Type B pancreatic cell (in vitro differentiated cells): ENCODE results near the gene SLC7A7. TPM values are rescaled to one million over a fixed set of nuclear protein-coding genes. Genes with fewer than 3 reads are reported as not detected.

Experiments
- DNase-seq: peaks from one replicate; pipeline ENCODE4 v3.0.0; 2021; ENCODE audit warnings: mixed read lengths; ENCODE audit not compliant: unreplicated experiment; ENCODE audit errors: extremely low spot score
- H3K27ac Mint-ChIP-seq: 2 replicates; pipeline ENCODE4 v1.8.0; 2021; ENCODE audit warnings: mild to moderate bottlenecking, mixed read lengths
- H3K27me3 Mint-ChIP-seq: 2 replicates; pipeline ENCODE4 v1.8.0; 2021; ENCODE audit warnings: mixed read lengths
- H3K36me3 Mint-ChIP-seq: 2 replicates; pipeline ENCODE4 v1.8.0; 2021; ENCODE audit warnings: mixed read lengths
- H3K4me1 Mint-ChIP-seq: one replicate; pipeline ENCODE4 v1.8.0; 2021; ENCODE audit warnings: mixed read lengths; ENCODE audit not compliant: unreplicated experiment
- H3K4me3 Mint-ChIP-seq: 2 replicates; pipeline ENCODE4 v1.8.0; 2021; ENCODE audit warnings: mild to moderate bottlenecking, mixed read lengths
- H3K9me3 Mint-ChIP-seq: 2 replicates; pipeline ENCODE4 v1.8.0; 2021; ENCODE audit warnings: mixed read lengths
- CTCF ChIP-seq: fragments of 200-600 bp; sonication (generic); conservative IDR thresholded peaks from 2 replicates; pipeline ENCODE4 v1.5.0; 2021; ENCODE audit warnings: antibody characterized with exemption, mild to moderate bottlenecking
- total RNA-seq: library from RNA; stranded (reverse); gene quantifications from 2 replicates; pipeline ENCODE4 v1.2.1, GENCODE V29; 2021; ENCODE audit warnings: low replicate concordance

The SLC7A7 gene
- total RNA-seq, 1 donor from 2014 or later = 9.7 TPM

- H3K4me3 Mint-ChIP-seq = no peak overlapping the region
- H3K9me3 Mint-ChIP-seq = no peaks in the 10 kb centered on the region
- no peaks in the 10 kb centered on the region for H3K36me3 Mint-ChIP-seq
- DNase-seq = no peak
- H3K4me1 Mint-ChIP-seq = no peaks in the 10 kb centered on the region
- no peak for TF ChIP-seq CTCF
- H3K27me3 Mint-ChIP-seq = peaks cover 15% of the 10 kb centered on the region
- no peak overlapping the region for H3K27ac Mint-ChIP-seq
These were observed 91.4 kb downstream of the SLC7A7 start for GRCh38 chr14:22723815-22724214.

Other genes starting within 250 kb of the SLC7A7 start
- gene DAD1, start 226.2 kb downstream of the SLC7A7 start, total RNA-seq = 191 and 228 TPM in 2 replicates
- gene ABHD4, start 217.1 kb downstream of the SLC7A7 start, total RNA-seq = 34.1 and 71.0 TPM in 2 replicates
- gene OR6J1, start 171.1 kb downstream of the SLC7A7 start, total RNA-seq = not detected in 2 replicates
- 137 and 160 TPM in 2 replicates for gene OXA1L, start 48.7 kb downstream of the SLC7A7 start, total RNA-seq
- 88.5 and 96.6 TPM in 2 replicates for gene MRPL52, start 14.5 kb upstream of the SLC7A7 start, total RNA-seq
- 115 and 137 TPM in 2 replicates for gene MMP14, start 21.1 kb upstream of the SLC7A7 start, total RNA-seq
- gene LRP10, start 56.3 kb upstream of the SLC7A7 start, total RNA-seq = 52.3 and 91.8 TPM in 2 replicates
- gene REM2, start 67.8 kb upstream of the SLC7A7 start, total RNA-seq = 1.4 and 2.0 TPM in 2 replicates
- gene RBM23, start 103.7 kb upstream of the SLC7A7 start, total RNA-seq = 91.5 and 102 TPM in 2 replicates
- 78.0 and 134 TPM in 2 replicates for gene PRMT5, start 113.9 kb upstream of the SLC7A7 start, total RNA-seq
- gene HAUS4, start 141.7 kb upstream of the SLC7A7 start, total RNA-seq = 17.3 and 40.7 TPM in 2 replicates
- 42.8 and 56.1 TPM in 2 replicates for gene AJUBA, start 167.1 kb upstream of the SLC7A7 start, total RNA-seq
- gene C14orf93, start 194.7 kb upstream of the SLC7A7 start, total RNA-seq = 10.2 and 12.6 TPM in 2 replicates
- gene PSMB5, start 219.5 kb upstream of the SLC7A7 start, total RNA-seq = 153 and 177 TPM in 2 replicates
- not detected in 2 replicates for gene PSMB11, start 226.8 kb upstream of the SLC7A7 start, total RNA-seq
- 7.9 and 20.4 TPM in 2 replicates for gene CDH24, start 242.1 kb upstream of the SLC7A7 start, total RNA-seq